Central memory CD8-positive, alpha-beta T cell (primary cell): ENCODE data around the gene TCTA.

Source experiments
- ATAC-seq: fragments of 150-1000 bp; cut with Tn5 transposase; replicated peaks from 2 replicates; pipeline ENCODE4 v1.10.0; 2022; ENCODE audit warnings: mild to moderate bottlenecking, moderate FRiP score, moderate number of reproducible peaks; ENCODE audit not compliant: poor library complexity, severe bottlenecking; ENCODE audit errors: extremely low read depth
- DNase-seq, 2 donors: peaks; one replicate each; pipeline ENCODE4 v3.0.0; 2021; ENCODE audit warnings: low spot score in 2 of 2
- H3K27ac Mint-ChIP-seq: one replicate; pipeline ENCODE4 v1.8.0; 2022; ENCODE audit warnings: low read depth, mild to moderate bottlenecking, moderate library complexity, mixed read lengths
- H3K27me3 Mint-ChIP-seq: one replicate; pipeline ENCODE4 v1.8.0; 2022; ENCODE audit warnings: mixed read lengths
- H3K36me3 Mint-ChIP-seq: one replicate; pipeline ENCODE4 v1.8.0; 2022; ENCODE audit warnings: mild to moderate bottlenecking, moderate library complexity, mixed read lengths; ENCODE audit not compliant: insufficient read depth
- H3K4me1 Mint-ChIP-seq: one replicate; pipeline ENCODE4 v1.8.0; 2022; ENCODE audit warnings: mixed read lengths
- H3K4me3 Mint-ChIP-seq: one replicate; pipeline ENCODE4 v1.8.0; 2022; ENCODE audit warnings: mild to moderate bottlenecking, moderate library complexity, mixed read lengths
- H3K9me3 Mint-ChIP-seq: one replicate; pipeline ENCODE4 v1.8.0; 2022; ENCODE audit warnings: mixed read lengths

TCTA gene

DNA sequence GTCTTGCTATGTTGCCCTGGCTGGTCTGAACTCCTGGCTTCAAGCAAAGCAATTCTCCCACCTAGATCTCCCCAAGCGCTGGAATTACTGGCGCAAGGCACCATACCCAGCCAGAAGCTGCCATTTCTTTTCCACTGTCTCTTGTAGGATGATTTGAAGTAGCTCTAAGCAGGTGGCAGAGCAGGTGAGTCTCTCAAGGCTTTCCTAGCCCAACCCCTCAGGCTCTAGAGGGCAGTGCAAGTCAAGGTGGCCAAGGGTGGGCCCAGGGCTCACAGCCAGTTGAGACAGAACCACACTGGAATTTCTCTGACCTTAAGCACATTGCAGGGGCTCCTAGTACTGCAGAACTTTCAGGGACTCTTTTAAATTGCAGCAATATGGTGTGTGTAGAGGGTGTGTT lies 42.2 kb downstream of the TCTA start:
- Mint-ChIP-seq H3K4me3 (no peak overlapping the region), H3K9me3 (no peaks in the 10 kb centered on the region), H3K27ac (no peak overlapping the region), H3K27me3 (no peaks in the 10 kb centered on the region), H3K36me3 (no peaks in the 10 kb centered on the region), H3K4me1 (no peaks in the 10 kb centered on the region)
- ATAC-seq = no peak
- DNase-seq = no peak

DNA sequence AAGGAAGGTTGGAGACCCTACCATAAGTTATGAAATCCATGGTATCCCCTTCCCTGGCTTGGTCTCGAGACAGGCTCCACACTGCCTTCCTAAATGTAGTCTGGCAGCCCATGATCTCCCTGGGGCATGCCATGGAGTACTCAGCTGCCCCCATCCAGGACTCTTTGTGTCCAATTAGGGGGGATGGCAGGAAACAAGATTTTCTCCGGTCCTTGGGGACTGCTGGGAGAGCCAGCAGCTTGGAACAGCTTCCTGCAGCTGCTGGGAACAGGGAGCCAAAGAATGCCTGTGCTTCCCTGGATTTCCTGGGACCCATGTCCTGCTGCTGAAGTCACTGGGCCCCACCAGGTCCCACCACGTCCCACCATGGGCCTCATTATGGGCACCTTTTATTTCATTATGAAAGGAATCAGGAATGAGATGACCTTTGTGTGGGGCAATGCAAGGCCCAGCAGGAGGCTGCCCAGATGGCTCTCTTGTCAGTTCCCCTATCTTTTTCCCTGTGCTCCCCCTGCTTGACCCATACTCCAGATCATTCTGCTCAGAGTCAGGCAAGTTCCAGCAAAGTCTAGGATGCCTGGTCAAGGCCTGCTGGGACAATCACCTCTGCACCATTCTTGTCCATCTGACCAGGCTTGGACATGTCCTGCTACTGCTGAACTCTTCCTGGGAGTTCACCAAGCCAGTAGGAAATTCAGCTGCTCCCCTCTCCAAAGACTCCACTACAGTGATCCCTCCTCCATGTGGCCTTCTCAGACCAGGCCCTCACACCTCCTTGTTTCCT lies 42.9 kb downstream of the TCTA start:
- Mint-ChIP-seq H3K4me3 (no peak overlapping the region), H3K27me3 (no peaks in the 10 kb centered on the region), H3K4me1 (no peaks in the 10 kb centered on the region), H3K9me3 (no peaks in the 10 kb centered on the region), H3K36me3 (no peaks in the 10 kb centered on the region), H3K27ac (no peak overlapping the region)
- no peak for DNase-seq
- no peak for ATAC-seq

DNA sequence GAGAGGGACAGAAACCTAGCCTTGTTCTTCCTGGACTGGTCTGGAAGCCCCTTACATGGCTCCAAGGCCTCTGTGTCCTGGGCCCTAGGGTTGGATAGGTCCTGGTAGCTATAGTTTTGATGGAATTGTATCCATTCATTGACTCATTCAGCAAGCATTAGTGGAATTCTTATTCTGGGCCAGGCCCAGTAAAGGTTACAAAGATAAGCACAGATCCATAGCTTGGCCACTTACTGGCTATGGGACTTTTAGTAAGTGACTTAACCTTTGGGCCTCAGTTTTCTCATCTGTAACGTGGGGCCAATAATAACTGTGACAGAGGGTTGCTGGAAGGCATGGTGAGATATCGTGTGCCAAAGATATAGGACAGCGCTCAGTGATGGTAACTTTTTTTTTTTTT lies 44.2 kb downstream of the TCTA start:
- ATAC-seq (no peak), DNase-seq (no peak)
- H3K4me1 Mint-ChIP-seq = no peaks in the 10 kb centered on the region
- no peak overlapping the region for H3K27ac Mint-ChIP-seq
- no peaks in the 10 kb centered on the region for H3K9me3 Mint-ChIP-seq
- no peak overlapping the region for H3K4me3 Mint-ChIP-seq
- no peaks in the 10 kb centered on the region for H3K36me3 Mint-ChIP-seq
- H3K27me3 Mint-ChIP-seq = no peaks in the 10 kb centered on the region

DNA sequence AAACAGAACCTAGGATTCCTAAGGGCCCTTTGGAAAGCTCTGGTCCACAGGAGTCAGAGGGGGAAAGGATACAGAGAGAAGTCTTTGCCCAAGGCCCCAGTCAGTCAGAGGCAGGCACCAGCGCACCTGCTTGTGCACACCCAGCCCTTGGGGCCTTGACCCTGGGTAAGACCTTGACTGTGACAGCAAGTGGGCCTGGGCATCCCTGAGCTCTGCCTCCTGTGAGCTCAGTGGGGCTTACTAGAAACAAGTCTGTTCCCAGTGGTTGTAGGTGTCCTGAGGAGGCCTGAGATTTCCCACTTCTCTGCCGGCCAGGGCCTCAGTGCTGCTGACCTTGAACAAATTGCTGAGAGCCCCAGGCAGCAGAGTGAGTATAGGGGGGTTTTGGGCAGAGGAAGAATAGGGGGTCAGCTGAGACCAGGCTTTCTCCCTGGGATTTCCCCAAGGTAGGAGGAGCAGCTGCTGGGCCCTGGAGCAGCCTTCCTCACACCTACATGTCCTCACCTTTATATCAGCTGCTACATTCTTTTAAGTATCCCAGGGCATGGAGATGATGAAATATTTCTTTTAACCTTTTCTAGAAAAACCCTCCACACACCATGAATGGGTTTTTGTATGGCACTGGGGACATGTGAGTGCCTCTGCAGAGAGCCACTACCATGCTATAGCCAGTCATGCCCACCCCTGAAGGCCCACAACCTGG lies 48.1 kb downstream of the TCTA start:
- Mint-ChIP-seq H3K36me3 (no peaks in the 10 kb centered on the region), H3K4me1 (no peaks in the 10 kb centered on the region), H3K27me3 (no peaks in the 10 kb centered on the region), H3K9me3 (no peaks in the 10 kb centered on the region), H3K27ac (no peak overlapping the region), H3K4me3 (no peak overlapping the region)
- ATAC-seq (no peak), DNase-seq (no peak)

DNA sequence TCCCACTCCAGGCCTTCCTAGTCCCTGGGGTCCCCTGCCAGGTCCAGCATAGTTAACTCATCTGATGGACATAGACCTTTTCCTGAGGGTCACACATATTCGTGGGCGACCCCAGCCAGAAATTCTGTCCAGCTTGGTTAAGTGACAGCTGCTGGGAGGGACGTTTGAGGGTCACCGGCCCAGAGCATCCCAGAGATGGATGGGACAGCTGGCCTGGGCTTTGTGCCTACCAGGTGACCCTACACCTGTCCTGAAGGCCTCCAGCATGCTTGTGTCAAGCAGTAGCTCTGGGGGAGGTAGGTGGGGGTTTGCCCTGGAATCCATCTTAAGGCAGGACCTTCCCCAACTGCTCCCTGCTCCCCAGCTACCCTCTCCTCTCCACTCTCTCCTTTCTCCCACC lies 48.7 kb downstream of the TCTA start:
- no peaks in the 10 kb centered on the region for H3K27me3 Mint-ChIP-seq
- no peak overlapping the region for H3K4me3 Mint-ChIP-seq
- H3K4me1 Mint-ChIP-seq = no peaks in the 10 kb centered on the region
- no peaks in the 10 kb centered on the region for H3K9me3 Mint-ChIP-seq
- H3K36me3 Mint-ChIP-seq = no peaks in the 10 kb centered on the region
- ATAC-seq (no peak), DNase-seq (no peak)
- H3K27ac Mint-ChIP-seq = no peak overlapping the region

DNA sequence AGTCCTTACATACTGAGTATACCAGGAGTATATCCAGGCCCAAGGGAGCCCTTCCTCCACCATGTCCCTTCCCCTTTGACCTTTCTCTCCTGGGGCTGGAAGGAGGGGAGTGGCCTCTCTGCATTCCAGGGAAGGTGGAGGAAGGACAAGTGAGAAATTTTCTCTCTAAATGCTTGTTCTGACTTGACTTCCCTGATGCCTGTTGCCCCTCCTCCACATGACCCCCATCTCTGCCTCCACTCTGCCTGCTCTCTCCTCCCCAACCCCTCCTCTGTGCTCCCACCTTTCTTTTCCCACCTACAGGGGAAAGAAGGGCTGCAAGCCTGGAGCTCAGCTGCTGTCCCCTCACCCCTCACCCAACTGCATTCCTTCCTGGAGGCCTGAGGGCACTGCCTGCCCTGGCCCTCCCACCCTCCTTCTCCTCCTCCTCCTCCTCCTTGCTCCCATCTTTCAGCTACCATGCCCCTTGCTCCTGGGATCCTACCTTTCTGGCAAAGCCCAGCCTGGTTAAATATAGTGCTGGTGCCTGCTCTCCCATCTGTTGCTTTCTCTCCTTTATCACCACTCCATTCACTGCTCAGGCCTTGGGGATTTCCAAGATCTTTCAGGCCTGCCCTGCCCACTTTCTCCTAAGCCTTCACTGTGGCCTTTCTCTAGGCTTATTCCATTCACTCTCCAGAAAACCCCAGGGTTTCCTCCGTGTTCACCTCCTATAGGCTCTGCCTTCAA lies 49.4 kb downstream of the TCTA start:
- Mint-ChIP-seq H3K27ac (no peak overlapping the region), H3K4me1 (no peaks in the 10 kb centered on the region), H3K9me3 (no peaks in the 10 kb centered on the region), H3K4me3 (no peak overlapping the region), H3K36me3 (no peaks in the 10 kb centered on the region), H3K27me3 (no peaks in the 10 kb centered on the region)
- ATAC-seq (no peak), DNase-seq (no peak)

DNA sequence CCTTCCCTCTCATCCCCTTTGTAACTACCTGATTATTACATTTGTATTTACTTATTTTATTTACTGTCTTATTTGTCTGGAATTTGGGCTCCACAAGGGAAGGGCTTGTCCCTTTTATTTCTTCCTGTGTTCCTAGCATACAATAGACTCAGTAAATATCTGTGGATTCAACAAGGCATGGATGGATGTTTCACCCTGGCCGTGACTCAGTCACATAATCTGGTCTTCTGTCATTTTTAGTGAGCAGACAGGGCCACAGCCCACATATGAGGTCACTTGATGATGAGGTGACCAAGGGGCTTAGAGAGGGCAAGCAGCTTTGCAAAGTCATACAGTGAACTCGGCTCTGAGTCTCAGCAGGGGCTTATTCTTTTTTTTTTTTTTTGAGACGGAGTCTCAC lies 50.0 kb downstream of the TCTA start:
- DNase-seq (no peak), ATAC-seq (no peak)
- Mint-ChIP-seq H3K4me1 (no peaks in the 10 kb centered on the region), H3K27me3 (no peaks in the 10 kb centered on the region), H3K36me3 (no peaks in the 10 kb centered on the region), H3K4me3 (no peak overlapping the region), H3K27ac (no peak overlapping the region), H3K9me3 (no peaks in the 10 kb centered on the region)

DNA sequence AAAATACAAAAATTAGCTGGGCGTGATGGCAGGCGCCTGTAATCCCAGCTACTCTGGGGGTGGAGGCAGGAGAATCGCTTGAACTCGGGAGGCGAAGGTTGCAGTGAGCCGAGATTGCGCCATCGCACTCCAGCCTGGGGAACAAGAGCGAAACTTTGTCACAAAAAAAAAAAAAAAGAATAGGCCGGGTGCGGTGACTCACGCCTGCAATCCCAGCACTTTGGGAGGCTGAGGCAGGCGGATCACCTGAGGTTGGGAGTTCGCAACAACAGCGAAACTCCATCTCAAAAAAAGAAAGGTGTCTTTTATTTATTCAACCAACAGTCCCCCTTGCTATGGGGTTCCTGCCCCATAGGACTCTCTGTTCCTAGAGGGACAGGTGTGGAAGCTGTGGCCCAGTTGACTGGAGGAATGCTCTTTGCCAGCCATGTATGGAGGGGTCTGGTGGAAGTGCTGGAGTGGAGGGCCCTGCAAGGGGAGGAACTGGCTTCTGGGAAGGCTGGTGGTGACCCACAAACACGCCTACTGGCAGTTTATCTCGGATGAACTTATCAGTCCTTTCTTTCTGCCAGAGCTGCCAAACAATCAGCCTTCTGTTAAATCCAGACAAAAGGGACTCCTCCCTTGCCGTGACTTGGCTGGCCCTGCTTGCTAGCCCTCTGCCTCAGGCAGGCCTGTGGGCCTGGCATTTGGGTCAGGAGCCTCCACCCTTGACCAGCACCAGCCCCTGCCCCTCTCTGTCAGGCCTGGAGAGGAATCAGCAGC lies 53.2 kb downstream of the TCTA start:
- Mint-ChIP-seq H3K4me3 (no peak overlapping the region), H3K36me3 (no peaks in the 10 kb centered on the region), H3K4me1 (no peaks in the 10 kb centered on the region), H3K9me3 (no peaks in the 10 kb centered on the region), H3K27me3 (no peaks in the 10 kb centered on the region), H3K27ac (no peak overlapping the region)
- no peak for DNase-seq
- ATAC-seq = no peak
